Osteocyte (in vitro differentiated cells): ENCODE data around the gene TMEM132C. TPM values are rescaled to one million over a fixed set of nuclear protein-coding genes. Genes with fewer than 3 reads are reported as not detected.

ENCODE experiments used
- DNase-seq: peaks from one replicate; pipeline ENCODE4 v3.0.0; 2021; ENCODE audit warnings: mixed read lengths; ENCODE audit not compliant: unreplicated experiment; ENCODE audit errors: extremely low spot score
- H3K27ac Mint-ChIP-seq: one replicate; pipeline ENCODE4 v1.8.0; 2021; ENCODE audit warnings: mild to moderate bottlenecking, mixed read lengths; ENCODE audit not compliant: unreplicated experiment
- H3K27me3 Mint-ChIP-seq: one replicate; pipeline ENCODE4 v1.8.0; 2021; ENCODE audit warnings: mixed read lengths; ENCODE audit not compliant: unreplicated experiment
- H3K36me3 Mint-ChIP-seq: one replicate; pipeline ENCODE4 v1.8.0; 2021; ENCODE audit warnings: mixed read lengths; ENCODE audit not compliant: unreplicated experiment
- H3K4me1 Mint-ChIP-seq: one replicate; pipeline ENCODE4 v1.8.0; 2021; ENCODE audit warnings: mixed read lengths; ENCODE audit not compliant: unreplicated experiment
- H3K4me3 Mint-ChIP-seq: one replicate; pipeline ENCODE4 v1.8.0; 2021; ENCODE audit warnings: mild to moderate bottlenecking, moderate library complexity, mixed read lengths; ENCODE audit not compliant: unreplicated experiment
- H3K9me3 Mint-ChIP-seq: one replicate; pipeline ENCODE4 v1.8.0; 2021; ENCODE audit warnings: mixed read lengths; ENCODE audit not compliant: unreplicated experiment
- total RNA-seq: library from RNA; stranded (reverse); gene quantifications from 2 replicates; pipeline ENCODE4 v1.2.1, GENCODE V29; 2021
- TF ChIP-seq, protein P1 (sequence below): fragments of 200-600 bp; sonication (generic); IDR thresholded peaks from 2 replicates; pipeline ENCODE4 v1.5.0; 2021; ENCODE audit warnings: antibody characterized with exemption, mild to moderate bottlenecking, moderate library complexity

The TMEM132C gene
- total RNA-seq, 1 donor from 2014 or later = not detected

DNA sequence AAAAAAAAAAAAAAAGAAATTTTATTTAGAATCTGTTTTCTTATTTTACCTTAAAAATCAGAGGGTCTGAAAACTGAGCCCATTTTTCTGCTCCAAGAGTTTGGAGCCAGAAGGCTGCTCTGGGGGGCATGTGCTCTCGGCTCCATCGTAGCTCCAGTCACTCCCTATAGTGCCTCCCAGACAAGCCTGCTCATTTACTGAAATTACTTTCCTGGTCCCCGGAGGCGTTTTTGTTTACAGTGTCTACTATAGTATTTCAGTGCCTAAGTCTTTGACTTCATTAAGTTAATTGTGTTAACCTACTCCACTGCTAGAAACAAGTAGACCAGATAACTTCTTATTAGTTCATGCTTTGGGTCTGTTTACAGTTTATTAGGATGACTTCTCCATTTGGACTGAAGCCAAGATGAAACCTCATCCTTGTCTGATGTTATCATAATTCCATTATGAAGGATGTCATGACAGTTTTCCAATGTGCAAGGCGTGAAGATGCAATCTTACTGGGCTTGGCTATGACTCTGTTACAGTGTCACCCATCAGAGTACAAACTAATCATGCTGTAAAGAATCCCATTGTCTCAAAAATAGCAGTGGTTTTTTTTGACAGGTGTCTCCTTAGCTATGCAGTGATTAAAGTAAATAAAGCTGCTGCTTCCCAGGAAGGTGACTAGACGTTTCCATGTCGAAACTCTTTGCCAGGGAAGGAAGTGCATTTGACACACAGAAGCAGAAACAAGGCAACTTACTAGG, 182.3 kb downstream of the TMEM132C start:
- H3K27me3 Mint-ChIP-seq = no peaks in the 10 kb centered on the region
- H3K4me1 Mint-ChIP-seq = no peaks in the 10 kb centered on the region
- no peak for DNase-seq
- H3K36me3 Mint-ChIP-seq = no peaks in the 10 kb centered on the region
- H3K27ac Mint-ChIP-seq = no peak overlapping the region
- H3K4me3 Mint-ChIP-seq = no peak overlapping the region
- H3K9me3 Mint-ChIP-seq = peaks cover 32% of the 10 kb centered on the region
- TF ChIP-seq, protein P1, sequence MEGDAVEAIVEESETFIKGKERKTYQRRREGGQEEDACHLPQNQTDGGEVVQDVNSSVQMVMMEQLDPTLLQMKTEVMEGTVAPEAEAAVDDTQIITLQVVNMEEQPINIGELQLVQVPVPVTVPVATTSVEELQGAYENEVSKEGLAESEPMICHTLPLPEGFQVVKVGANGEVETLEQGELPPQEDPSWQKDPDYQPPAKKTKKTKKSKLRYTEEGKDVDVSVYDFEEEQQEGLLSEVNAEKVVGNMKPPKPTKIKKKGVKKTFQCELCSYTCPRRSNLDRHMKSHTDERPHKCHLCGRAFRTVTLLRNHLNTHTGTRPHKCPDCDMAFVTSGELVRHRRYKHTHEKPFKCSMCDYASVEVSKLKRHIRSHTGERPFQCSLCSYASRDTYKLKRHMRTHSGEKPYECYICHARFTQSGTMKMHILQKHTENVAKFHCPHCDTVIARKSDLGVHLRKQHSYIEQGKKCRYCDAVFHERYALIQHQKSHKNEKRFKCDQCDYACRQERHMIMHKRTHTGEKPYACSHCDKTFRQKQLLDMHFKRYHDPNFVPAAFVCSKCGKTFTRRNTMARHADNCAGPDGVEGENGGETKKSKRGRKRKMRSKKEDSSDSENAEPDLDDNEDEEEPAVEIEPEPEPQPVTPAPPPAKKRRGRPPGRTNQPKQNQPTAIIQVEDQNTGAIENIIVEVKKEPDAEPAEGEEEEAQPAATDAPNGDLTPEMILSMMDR = no peak

DNA sequence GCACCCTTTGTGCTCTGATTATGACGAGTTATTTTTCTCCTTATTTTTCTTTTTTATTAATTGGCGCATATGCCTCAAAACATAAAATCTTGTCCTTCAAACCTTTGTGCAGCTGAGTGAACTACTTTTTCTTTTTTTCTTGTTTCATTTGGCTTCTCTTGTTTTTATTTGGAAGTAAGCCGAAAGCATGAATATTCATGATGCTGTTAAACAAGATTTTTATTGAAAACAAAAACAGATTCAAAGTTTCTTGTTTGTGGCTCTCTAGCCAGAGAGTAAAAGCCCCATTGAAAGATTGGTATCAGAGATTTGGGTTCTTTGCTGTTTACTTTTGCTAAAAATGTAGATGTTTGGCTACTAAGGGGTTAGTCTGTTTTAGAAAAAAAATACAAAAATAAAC, 183.8 kb downstream of the TMEM132C start:
- H3K4me3 Mint-ChIP-seq = no peak overlapping the region
- no peaks in the 10 kb centered on the region for H3K36me3 Mint-ChIP-seq
- TF ChIP-seq, protein P1 = no peak
- H3K4me1 Mint-ChIP-seq = no peaks in the 10 kb centered on the region
- H3K27me3 Mint-ChIP-seq = no peaks in the 10 kb centered on the region
- no peak for DNase-seq
- H3K9me3 Mint-ChIP-seq = peaks cover 36% of the 10 kb centered on the region
- H3K27ac Mint-ChIP-seq = no peak overlapping the region

DNA sequence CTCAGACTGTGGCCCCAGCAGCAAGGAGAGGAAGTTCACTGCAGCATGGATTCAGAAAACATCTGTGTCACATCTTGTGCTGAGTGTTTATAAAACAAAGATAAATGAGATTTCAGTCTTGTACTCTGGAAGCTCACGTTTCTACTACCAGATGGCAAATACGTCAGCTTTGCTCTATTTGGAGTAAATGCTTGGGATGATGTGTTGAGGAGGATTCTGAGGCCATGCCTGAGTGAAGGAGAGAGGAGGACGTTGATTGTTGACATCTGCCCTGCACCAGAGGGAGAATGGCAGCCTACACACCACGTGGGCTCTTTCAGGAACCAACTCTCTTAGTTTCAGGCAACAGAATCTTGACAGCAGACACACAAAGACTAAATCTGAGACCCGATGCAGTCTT, 188.9 kb downstream of the TMEM132C start:
- H3K27ac Mint-ChIP-seq = no peak overlapping the region
- DNase-seq = no peak
- no peaks in the 10 kb centered on the region for H3K36me3 Mint-ChIP-seq

DNA sequence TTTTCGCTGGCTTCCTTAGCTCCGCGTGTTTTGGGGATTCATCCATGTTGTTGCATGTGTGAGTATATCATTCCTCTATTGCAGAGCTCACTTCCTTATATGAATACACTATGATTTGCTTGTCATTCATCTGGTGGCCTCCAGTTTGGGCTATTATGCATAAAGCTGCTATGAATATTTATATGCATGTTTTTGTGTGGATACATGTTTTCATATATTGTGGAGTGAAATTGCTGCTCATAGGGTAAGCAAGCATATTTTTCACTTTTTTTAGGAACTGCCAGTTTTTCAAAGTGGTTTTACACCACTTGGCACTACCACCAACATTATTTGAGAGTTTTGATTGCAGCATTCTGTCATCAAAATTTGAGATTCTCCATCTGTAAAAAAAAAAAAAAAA, 190.0 kb downstream of the TMEM132C start:
- Mint-ChIP-seq H3K27me3 (no peaks in the 10 kb centered on the region), H3K9me3 (peaks cover 36% of the 10 kb centered on the region), H3K4me1 (no peaks in the 10 kb centered on the region), H3K36me3 (no peaks in the 10 kb centered on the region), H3K4me3 (no peak overlapping the region), H3K27ac (no peak overlapping the region)
- DNase-seq = no peak
- TF ChIP-seq, protein P1 = no peak

More for the DNA sequence above, 188.9 kb downstream of the TMEM132C start:
- TF ChIP-seq, protein P1 = no peak
- H3K27me3 Mint-ChIP-seq = no peaks in the 10 kb centered on the region
- H3K4me1 Mint-ChIP-seq = no peaks in the 10 kb centered on the region
- H3K4me3 Mint-ChIP-seq = no peak overlapping the region
- peaks cover 42% of the 10 kb centered on the region for H3K9me3 Mint-ChIP-seq

DNA sequence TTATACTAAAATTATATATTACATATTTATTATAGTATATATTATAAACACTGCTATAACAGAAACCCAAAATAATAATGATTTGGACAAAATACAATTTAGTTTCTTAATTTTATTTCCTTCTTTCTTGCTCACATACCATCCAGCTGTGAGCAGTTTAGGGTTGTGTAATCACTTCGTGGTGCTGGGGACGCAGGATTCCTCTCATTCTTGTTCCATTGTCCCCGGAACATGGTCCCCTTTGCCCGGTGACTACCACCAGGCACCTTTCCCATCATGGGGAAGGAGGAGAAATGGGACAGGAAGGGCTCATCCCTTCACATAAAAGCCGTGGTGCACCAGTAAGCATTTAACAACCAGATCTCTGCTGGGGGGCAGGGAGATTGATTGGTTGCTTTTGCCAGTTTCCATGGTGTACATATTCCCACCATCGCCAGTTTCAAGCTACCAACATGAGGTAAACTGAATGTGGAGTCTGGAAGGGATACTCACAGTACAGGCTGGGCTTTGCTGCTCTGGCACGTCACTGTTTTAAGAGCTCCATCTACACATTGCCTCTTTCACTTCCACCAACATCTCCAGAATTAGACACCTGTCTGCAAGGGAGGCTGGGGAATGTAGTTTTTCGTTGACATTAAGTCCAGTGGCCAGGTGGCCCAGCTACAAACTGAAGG, 191.5 kb downstream of the TMEM132C start:
- TF ChIP-seq, protein P1 = no peak
- no peak overlapping the region for H3K4me3 Mint-ChIP-seq
- H3K4me1 Mint-ChIP-seq = no peaks in the 10 kb centered on the region
- no peak for DNase-seq
- no peaks in the 10 kb centered on the region for H3K27me3 Mint-ChIP-seq
- peaks cover 39% of the 10 kb centered on the region for H3K9me3 Mint-ChIP-seq
- H3K36me3 Mint-ChIP-seq = no peaks in the 10 kb centered on the region
- H3K27ac Mint-ChIP-seq = no peak overlapping the region
